Stimulated activated CD8-positive, alpha-beta memory T cell treated with anti-CD3 and anti-CD28 coated beads, Interleukin-15, amount 100 ng/mL, for 1 hour (primary cell): ENCODE data around the gene NPDC1.
A peak's percentile ranks its signal among the peaks of the same experiment; 100 is the strongest.

Source experiments
- DNase-seq: peaks from one replicate; pipeline ENCODE4 v3.0.0-alpha.2; 2020; ENCODE audit warnings: low read depth

NPDC1 gene

DNA sequence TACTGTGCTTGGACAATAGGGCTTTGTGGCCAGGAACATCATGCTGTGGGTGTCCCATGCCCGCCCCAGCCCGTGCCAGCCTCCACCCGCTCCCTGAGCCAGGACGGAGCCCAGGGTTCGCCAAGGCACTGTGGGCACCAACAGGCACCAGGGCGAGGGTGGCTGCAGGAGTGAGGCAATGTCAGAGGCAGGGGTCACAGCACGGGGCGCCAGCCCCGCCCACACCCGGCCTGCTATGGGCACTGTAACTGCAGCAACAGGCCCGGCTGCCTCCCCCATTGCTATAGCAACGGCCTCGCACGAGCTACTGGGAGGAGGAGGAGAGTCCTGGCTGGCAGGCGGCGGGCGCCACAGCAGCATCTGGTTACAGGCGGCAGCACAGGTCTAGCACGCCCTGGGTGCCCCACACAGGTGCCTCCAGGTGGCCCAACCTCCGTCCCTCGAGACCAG lies 20.4 kb downstream of the NPDC1 start:
- DNase-seq: no peak

DNA sequence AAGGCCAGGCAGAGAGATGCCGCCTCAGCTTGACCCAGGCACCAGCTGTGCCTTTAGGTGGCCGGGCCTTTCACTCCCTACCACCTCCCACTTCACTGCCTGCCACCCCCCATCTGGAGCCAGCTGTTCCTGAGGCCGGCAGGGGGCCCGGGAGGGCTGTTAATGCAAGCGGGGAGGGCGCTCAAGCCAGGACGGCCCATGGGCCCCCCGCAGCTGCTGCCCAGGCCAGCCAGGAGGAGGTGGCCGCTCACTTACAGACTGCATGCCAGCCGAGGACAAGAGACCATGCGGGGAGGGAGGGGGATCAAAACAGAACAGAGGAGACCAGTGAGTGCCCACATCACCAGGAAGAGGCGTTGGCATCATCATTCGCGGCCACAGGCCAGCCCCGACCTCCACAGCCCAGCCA lies 22.4 kb downstream of the NPDC1 start:
- DNase-seq: no peak

DNA sequence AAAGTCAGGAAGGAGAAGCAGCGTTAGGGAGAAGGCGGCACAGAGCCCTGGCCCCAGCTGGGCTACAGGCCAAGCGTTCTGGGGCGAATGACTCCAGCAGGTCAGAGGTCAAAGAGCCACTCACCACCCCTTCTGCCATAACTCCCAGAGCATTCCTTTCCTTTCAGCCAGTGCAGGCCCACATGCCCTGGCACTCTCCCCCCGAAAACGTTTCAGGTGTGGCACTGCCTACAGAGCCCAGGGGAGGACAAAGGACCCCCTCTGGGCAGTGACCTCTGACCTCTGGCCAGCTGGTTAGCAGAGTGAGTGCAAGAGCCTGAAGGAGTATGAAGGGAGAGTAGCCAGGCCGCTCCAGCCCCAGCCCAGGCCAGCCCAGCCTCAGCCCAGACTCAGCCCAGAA lies 22.8 kb downstream of the NPDC1 start:
- DNase-seq: no peak

DNA sequence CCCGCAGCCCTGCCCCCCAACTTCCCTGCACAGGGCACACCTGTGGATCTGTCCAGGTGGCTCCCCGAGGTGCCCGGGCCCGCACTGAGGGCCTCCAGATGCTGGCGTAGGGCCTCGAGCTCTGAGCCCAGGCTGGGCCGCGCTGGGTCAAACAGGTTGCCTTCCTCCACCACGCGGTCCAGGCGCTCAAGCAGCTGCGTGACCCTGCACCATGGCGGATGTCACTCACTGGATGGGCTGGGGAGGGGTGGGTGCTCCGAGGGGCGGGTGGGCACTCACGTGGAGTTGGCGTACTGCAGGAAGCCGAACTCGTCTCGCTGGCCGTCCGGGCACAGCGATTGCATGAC lies 23.3 kb downstream of the NPDC1 start:
- no peak for DNase-seq

DNA sequence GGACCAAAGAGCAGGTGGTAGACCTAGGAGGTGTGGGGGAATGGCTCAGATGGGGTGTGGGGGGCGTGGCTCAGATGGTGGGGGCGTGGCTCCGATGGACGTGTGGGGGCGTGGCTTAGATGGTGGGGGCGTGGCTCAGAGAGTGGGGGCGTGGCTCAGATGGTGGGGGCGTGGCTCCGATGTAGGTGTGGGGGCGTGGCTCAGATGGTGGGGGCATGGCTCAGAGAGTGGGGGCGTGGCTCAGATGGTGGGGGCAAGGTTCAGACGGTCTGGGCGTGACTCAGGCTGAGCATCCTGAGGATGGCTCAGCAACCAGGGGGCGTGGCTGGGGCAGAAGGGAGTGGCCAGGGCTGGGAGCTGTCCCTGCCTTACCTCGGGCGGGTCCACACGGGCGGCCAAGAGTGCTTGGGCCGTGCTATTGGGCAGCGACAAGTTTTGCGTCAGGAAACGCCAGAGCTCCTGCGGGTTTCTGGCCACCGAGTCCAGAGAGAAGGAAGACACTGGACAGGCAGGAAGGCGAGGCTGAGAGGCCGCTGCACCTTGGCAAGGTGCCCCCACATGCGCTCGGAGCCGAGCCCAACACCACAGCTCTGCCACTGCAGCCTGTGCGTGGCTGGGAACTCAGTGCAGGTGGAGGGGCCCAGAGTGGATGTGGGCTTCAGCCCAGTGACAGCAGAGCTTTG lies 23.9 kb downstream of the NPDC1 start:
- DNase-seq: peak; percentile 40

DNA sequence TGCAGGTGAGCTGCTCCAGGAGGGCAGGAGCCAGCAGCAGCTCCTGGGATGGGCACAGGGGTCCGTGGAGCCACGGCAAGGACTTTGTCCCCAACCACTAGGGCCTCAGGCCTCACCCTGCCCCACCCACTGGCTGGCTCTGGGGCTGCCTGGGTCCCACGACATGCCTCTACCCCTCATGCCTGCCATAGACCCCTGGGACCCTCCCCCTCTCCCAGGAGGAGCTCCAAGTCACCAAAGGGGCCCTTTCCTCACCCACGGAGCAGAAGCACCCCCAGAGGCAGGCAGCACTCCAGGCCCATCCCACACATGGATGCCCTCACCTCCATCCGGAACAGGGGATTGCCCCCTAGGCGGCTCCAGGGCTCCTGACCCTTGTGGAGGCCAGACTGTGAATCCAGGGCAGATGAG lies 24.4 kb downstream of the NPDC1 start:
- DNase-seq: no peak

DNA sequence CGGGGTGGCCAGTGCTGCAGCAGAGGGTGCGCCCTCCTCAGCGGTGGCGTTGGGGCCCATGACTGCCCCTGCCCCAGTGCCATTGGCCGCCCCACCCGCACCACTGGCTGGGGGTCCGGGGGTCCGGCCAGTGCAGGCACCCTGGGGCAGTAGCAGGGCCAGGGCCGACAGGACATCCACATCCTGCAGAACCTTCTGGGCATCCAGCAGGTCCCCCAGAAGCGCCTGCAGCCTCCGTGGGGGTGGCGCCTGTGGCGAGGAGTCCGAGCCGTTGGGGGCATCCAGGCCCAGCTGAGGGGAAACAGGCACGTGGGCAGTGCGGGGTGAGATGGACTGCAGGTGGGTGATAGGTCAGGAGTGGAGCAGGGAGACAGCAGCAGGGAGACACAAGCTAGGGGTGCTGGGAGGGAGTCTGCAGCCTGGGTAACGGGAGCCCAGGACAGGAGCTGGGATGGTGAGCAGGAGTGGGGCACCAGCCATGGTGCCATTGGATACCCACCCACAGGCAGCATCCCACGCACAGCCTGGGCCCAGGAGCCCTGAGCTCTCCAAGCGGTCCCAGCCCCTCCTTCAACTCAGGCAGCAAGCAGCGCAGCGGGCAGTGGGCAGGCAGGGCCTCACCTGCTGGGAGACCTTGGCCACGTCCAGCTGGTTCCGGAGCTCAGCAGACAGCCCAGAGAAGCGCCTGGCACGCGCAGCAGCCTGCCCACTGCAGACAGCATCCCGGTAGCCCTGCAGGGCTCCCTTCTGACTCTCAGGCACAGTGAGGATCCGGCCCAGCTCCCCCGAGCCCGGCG lies 25.0 kb downstream of the NPDC1 start:
- DNase-seq: no peak

DNA sequence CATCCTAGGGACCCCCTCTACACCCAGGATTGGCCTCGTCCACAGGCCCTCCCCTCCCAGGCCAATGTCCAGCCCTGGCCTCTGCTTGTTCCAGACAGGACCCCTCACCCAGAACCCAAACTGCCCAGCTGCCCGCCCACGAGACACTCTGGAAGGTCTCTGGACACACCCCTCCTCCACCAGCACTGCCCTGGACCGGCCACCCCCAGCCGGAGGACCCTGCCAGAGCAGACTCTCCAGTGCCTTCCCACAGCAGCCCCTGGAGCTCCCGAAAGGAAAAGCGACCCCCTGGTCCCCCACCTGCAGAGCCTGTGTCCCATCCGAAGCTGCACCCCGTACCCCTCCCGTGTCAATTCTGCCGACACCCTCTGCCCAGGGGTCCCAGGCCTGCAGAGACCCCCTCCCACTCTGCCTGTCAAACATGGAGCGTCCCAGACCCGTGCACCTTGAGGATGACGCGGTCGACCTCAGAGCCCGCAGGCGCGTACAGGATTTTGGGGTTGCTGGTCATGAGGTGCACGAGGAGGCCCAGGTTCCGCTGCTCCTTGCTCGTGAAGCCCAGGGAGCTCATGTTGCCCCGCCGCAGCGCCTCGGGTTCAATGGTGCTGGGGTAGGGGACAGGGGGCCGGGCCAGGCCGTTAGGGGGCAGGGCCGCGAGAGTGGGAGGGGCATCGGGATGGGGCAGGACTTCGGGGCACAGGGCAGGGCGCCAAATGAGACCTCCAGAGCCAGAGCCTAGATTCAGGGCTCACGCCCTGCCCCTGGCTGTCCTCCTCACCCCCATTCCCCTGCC lies 25.9 kb downstream of the NPDC1 start:
- DNase-seq: no peak

DNA sequence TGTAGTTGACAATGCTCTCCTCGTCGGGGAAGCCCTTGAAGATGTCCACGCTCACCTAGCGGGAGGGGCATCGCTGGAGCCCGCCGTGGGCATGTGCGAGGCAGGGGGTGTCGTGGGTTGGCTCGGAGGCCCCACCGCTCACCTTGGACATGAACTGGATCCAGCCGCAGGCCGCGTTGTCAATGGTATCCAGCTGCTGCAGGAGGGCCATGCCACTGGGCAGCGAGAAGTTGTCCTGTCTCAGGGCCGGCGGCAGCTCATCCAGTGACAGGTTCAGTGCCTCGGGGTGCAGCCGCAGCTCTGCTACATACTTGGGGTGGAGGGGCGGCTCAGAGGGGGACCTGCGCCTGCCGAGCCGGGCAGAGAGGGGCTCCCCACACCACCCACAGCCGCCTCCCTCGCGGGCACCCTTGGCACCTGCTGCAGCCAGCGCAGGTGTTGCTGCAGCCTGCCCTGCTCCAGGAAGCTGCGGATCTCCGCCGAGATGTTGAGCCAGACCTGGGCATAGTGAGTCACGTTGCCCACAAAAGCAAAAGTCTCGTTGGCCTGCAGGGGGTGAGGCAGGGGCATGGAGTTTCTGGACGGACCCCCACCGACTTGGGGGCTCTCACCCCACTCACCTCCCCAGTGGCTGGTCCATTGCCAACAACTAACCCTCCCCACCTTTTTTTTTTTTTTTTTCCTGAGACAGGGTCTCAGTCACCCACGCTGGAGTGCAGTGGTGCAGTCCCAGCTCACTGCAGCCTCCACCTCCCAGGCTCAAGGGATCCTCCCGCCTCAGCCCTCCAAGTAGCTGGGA lies 27.0 kb downstream of the NPDC1 start:
- no peak for DNase-seq

DNA sequence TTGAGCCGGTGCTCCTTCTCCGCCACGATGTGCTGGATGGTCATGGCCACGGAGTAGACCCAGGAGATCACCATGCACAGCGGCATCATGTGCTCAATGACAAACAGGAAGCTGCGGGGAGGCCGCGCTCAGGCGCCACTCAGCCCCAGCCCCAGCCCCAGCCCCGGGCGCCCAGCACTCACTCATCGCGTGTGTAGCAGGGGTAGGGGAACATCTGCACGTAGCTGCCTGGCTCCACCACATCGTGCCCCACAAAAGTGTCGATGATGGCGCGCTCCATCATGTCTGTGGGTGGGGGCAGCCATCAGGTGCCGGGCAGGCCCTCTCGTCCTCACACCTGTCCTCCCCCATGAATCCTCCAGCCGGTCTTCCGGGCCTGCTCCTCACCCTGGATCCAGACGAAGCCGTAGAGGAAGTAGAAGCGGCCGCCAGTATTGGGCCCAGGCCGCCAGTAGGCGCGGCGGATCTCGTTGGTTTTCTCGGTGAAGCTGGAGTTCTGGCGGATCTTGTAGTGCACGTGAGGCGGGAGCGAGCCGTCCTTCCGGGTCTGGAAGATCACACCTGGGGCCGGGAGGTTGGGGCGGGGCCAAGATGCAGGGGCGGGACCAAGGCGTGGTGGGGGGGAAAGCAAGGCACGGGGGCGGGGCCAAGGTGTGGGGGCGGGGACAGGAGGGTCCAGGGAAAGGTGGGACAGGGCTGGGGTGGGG lies 28.0 kb downstream of the NPDC1 start:
- DNase-seq: no peak

DNA sequence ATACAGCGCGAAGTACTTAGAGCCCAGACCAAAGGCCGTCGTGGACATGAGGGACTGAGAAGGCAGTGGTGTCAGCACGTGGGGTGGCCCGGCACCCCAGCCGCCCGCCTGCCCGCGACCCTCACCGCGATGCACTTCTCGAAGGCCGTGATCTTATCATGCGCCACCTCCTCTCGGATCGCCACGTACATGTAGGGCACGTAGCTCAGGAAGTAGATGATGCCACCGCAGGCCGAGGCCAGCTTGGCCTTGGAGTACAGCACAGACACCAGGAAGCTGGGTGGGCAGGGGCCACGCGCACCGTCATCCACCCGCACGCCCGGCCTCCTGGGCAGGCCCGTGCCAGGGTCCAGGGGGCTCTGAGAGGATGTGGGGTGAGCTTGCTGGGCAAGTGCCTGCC lies 28.9 kb downstream of the NPDC1 start:
- DNase-seq: no peak

DNA sequence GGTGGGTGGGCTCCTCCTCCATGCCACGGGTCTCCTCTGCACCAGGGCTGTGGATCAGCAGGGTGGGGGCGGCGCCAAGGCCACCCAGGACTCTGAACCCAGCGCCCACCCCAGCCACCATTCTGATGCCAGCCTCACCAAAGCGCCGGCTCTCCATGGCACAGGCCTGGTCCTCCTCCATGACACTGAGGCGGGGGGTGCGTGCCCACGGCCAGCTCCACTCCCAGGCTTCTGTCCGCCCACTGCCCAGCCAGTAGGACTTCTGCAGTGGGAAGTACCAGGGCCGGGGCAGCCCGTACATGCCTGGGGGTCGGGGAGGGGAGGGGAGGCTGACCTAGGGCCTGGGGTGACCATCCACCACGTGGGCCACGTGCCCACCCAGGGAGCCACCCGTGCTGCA lies 29.5 kb downstream of the NPDC1 start:
- no peak for DNase-seq

DNA sequence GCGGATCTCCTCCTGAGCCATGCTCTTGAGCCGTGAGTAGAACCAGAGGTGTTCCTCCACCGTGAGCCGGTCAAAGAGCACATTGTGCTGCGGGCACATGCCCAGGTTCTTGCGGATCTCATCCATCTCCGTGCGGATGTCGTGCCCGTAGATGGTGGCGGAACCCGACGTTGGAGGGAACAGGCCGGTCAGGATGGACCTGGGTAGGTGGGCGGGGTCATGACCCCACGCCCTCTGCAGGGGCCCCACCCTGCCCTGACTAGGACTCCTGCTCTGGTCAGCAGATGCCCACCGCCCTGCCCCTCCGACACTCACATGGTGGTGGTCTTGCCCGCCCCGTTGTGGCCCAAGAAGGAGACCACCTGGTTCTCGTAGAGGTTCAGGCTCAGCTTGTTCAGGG lies 30.0 kb downstream of the NPDC1 start:
- DNase-seq: no peak

DNA sequence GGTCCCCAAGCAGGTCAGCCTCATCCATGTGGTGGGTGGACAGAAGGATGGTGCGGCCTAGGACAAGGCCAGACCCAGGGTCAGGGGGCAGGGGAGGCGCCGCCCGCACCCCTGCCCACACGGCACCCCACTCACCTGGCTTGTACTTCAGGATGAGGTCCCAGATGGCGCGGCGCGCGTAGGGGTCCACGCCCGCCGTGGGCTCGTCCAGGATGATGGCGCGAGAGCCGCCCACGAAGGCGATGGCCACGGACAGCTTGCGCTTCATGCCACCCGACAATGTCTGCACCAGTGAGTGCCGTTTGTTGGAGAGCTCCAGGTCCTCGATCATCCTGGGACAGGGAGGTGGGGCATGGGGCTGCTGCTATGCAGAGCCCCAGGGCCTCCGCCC lies 30.4 kb downstream of the NPDC1 start:
- DNase-seq: no peak

DNA sequence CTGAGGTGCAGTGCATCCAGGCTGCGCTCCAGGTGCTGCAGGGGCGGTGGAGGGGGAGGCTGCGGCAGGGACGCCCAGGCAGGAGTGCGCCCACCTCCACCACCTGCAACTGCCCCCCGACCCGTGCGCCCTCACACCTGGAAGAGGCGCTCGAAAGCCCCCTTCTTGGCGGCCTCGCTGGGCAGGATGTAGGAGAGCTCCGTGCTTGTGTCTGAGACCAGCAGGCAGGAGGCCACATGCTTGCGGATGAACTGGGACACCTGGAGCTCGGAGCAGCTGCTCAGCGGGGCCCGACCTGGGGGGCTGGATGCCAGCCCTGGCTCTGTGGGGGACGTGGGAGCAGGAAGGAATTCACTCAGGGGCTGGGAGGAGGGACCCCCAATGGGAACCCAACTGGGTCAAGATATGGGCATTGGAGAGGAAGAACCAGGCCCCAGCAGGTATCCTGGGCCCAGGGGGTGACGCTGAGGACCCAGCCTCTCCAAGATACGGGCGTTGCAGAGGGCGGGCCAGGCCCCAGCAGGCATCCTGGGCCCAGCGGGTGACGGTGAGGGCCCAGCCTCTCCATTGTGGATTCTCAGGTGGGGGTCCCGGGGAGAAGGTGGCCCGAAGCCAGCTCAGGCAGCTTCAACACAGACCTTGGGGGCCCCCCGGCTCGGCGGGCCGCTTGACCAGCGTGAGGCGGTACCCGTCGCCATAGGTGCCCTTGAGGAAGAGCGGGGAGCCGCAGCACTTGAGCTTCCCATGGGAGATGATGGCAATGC lies 31.0 kb downstream of the NPDC1 start:
- DNase-seq: no peak

DNA sequence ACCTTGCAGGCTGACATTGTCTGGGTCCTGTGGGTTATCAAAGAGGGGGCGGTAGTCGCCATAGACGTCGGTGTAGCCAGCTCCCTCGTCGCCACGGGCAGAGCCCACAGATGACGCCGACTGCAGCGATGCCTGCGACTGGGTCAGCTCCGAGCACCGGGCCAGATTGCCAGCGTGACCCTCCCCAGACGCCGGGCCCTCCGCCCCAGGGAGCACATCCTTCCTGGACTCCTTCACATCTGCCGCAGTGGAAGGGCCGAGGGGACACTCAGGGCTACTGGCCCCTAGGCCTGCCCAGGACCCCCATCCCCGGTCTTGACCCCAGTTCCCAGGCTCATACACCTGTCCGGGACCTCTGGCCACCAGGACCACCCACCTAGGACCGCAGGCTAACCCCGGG lies 31.8 kb downstream of the NPDC1 start:
- DNase-seq: no peak

DNA sequence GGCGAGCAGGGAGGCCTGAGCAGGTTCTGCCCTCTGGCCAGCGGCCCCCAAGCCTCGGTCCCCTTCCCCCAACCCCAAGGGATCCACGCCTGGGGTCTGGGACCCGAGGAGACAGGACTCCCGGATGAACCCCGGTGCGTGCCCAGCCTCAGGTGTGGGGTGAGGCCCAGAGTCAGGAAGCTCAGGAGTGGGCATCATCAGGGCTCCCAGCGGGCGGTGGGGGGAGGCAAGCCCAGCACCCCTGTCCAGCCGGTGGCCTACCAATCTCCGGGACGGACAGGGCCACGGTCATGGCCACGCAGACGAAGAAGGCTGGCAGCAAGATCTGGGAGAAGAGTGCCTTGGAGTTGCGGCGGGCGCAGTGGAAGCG lies 32.4 kb downstream of the NPDC1 start:
- no peak for DNase-seq

DNA sequence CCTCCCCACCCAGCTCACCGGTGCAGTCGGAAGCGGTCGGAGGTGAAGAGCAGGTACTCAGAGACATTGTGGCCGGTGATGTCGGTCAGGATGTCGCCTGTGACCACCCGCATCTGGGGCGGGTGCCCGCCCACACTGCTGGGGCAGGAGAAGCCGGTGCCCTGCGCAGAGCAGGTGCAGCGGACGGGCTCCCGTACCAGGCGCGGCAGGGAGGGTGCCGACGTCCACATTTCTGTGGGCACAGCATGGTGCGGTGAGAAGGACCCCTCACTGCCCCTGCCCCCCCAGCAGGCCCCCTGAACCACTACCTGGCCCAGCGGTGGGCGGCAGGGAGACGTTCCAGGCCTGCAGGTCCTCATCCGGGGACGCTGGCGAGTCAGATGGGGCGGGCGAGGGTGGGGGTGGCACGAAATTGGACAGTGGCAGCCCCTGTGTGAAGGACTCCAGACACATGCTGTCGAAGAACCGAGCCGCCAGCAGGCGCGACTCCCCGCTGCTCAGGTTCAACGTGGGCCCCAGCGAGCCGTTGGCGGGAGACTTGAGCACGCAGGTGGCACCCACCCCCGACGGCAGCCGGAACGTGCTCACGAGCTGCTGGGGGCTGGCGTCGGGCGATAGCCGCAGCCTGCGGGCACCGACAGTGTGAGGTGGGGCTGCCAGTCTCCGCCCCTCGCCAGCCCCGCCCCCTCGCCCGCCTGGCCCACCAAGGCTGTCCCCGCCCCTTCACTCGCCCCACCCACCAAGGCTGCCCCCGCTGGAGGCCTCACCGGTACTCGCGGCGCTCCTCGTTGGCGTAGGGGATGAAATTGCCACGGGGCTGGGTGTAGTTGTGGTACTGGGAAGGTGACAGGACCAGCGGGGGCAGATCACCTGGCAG lies 33.0 kb downstream of the NPDC1 start:
- no peak for DNase-seq

DNA sequence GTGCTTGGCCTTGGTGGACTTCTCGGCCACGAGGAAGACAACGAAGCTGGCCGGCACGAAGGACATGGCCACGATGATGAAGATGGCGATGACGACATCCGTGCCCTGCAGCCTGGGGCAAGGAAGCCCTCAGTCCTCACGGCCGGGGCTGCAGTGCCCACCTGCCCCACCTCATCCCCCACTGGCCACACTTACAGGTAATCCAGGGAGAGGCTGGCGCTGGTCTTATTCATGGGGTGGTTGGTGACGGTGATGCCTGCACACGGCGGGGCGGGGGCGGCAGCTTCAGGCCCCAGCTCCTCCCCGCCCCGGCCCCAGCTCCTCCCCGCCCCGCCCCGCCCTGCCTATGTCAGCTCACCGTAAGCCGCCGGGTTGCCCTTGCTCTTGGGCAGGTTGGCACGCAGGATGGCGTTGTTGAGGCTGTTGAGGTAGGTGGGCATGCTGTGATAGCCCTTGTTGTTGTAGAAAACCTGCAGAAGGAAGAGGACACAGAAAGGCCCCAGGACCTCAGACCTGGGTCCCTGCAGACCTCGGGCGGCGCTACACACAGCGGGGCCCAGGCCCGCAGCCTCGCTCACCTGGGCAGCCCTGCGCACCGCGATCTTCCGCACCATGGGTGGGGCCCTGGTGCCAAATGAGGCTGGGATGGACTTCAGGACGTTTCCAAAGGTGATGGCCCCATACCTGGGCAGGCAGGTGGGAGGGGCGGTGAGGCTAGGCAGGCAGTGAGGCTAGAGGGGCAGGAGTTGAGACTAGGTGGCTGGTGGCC lies 33.9 kb downstream of the NPDC1 start:
- DNase-seq: no peak
